Ovary (tissue), 9 donors: ENCODE measurements around the gene KBTBD2. TPM values are rescaled to one million over a fixed set of nuclear protein-coding genes. Genes with fewer than 3 reads are reported as not detected.
"Not testable (repeated sequence)": the region's sequence is repeated elsewhere in the genome, so short reads cannot be mapped to it uniquely, and the experiment has no call there.

Experiments
- DNase-seq, 5 donors: peaks; one replicate each; pipeline ENCODE4 v3.0.0-alpha.2; 2019 to 2020
- H3K27ac ChIP-seq, 2 donors: fragments of 200-600 bp; one replicate each; pipeline versions ENCODE4 v1.5.1 to v1.8.0; 2019 to 2022
- H3K27me3 ChIP-seq: fragments of 200-600 bp; one replicate; pipeline ENCODE4 v1.8.0; 2022
- H3K36me3 ChIP-seq: fragments of 200-600 bp; sonication (generic); one replicate; pipeline ENCODE4 v1.5.1; 2019
- H3K4me1 ChIP-seq: one replicate; pipeline ENCODE4 v1.8.1; 2013; ENCODE audit warnings: mild to moderate bottlenecking, moderate library complexity; ENCODE audit not compliant: insufficient read depth
- H3K4me3 ChIP-seq: fragments of 200-600 bp; sonication (generic); one replicate; pipeline ENCODE4 v1.5.1; 2017
- H3K9me3 ChIP-seq, 2 donors: fragments of 200-600 bp in 1 of 2; sonication (generic) in 1 of 2; one replicate each; pipeline versions ENCODE4 v1.5.1 to v1.8.1; 2013 to 2019; ENCODE audit warnings: mild to moderate bottlenecking in 1 of 2, moderate library complexity in 1 of 2
- CTCF ChIP-seq, 3 donors: fragments of 450-650 bp in 2 of 3; fragments of 200-600 bp in 1 of 3; IDR thresholded peaks; one replicate each; pipeline versions ENCODE4 v1.5.1 to v1.8.0; 2016 to 2022; ENCODE audit warnings: antibody characterized with exemption in 3 of 3, mild to moderate bottlenecking in 1 of 3
- EP300 ChIP-seq: sonication (generic); formaldehyde crosslinking; IDR thresholded peaks from one replicate; pipeline ENCODE4 v1.6.1; 2017; ENCODE audit warnings: antibody characterized with exemption
- POLR2A ChIP-seq: fragments of 450-650 bp; IDR thresholded peaks from one replicate; pipeline ENCODE4 v1.6.1; 2017; ENCODE audit warnings: antibody characterized with exemption, mild to moderate bottlenecking, moderate library complexity
- WGBS, 3 donors: extraction: QIAGEN DNeasy Blood & Tissue Kit in 1 of 3; methylation state at CpG; one replicate each; pipeline versions ENCODE4 v1.1.5 to v1.1.7; 2013 to 2017; 5-methylcytosine and 5-hydroxymethylcytosine counted together
- intact Hi-C, 4 donors: fragments of 100-400 bp; cut with DNase I; formaldehyde crosslinking; loops; one replicate each; pipeline versions ENCODE4 v1.11.0 to v1.15.1; 2022 to 2023
- polyA plus RNA-seq, 2 donors: library from polyadenylated mRNA; stranded (reverse); fragments of 200-250 nt in 1 of 2; fragments of 350-450 nt in 1 of 2; fragmentation: Illumina TruSeq in 1 of 2; extraction: RNeasy Lipid Tissue Mini Kit (QIAGEN cat#74804) in 1 of 2; gene quantifications; one replicate each; pipeline ENCODE4 v1.2.3, GENCODE V29; 2013 to 2014
- total RNA-seq, 7 donors: library from RNA; depleted of rRNA in 2 of 7; stranded (reverse); fragments of >200 nt in 2 of 7; fragmentation: NEBNext Ultra II Directional in 3 of 7; extraction: Animal tissue kit (Norgen Biotek cat#: 25700) in 3 of 7; gene quantifications; one replicate each; pipeline versions ENCODE4 v1.1.0 to v1.2.4, GENCODE V29; 2016 to 2023
- donor health status: DM: no; HTN: no; CAD: no; lungs with moderate emphysema.
- donor health status: DM: no; HTN: no; CAD: no.
- donor health status: Bipolar disorder and iron deficiency.
- donor health status: DM: yes; HTN: yes; CAD: no.
- donor health status: DM: no; HTN: no; CAD: no.
- donor health status: DM: yes; HTN: yes; CAD: no.

The KBTBD2 gene
- total and polyA plus RNA-seq, 9 donors = 18.5 to 30.8 (median 23.6) TPM

- WGBS, 3 donors = 65 to 84% (median 80%) methylated on average over 1 of the region's 1 CpG
- no peaks in the 10 kb centered on the region for H3K27me3 ChIP-seq
- no peak for DNase-seq
- H3K27ac ChIP-seq = no peak overlapping the region
- H3K4me1 ChIP-seq = no peaks in the 10 kb centered on the region
- TF ChIP-seq POLR2A (no peak), EP300 (no peak), CTCF (IDR thresholded peaks at IDR 0.05) (no peak)
- no peaks in the 10 kb centered on the region for H3K36me3 ChIP-seq
- no peaks in the 10 kb centered on the region for H3K9me3 ChIP-seq
- intact Hi-C loops = no loop called here
- no peak overlapping the region for H3K4me3 ChIP-seq
Observed at GRCh38 chr7:32910195-32910594, 18.6 kb upstream of the KBTBD2 start.

GRCh38 chr7:32905175-32905662 lies 13.7 kb upstream of the KBTBD2 start:
- TF ChIP-seq EP300 (no peak), POLR2A (no peak), CTCF (IDR thresholded peaks at IDR 0.05) (no peak)
- WGBS, 3 donors = 10 to 15% (median 13%) methylated on average over 12 of the region's 12 CpGs
- intact Hi-C loops = no loop called here
- peak in 4 of 5 donors; percentile 13 to 46 (median 30) for DNase-seq
- no peaks in the 10 kb centered on the region for H3K27me3 ChIP-seq
- H3K27ac ChIP-seq = no peak overlapping the region
- no peaks in the 10 kb centered on the region for H3K9me3 ChIP-seq
- peak overlapping the region; percentile 0 for H3K4me3 ChIP-seq
- H3K36me3 ChIP-seq = no peaks in the 10 kb centered on the region
- H3K4me1 ChIP-seq = no peaks in the 10 kb centered on the region

- H3K27ac ChIP-seq = no peak overlapping the region
- TF ChIP-seq POLR2A (no peak), CTCF (IDR thresholded peaks at IDR 0.05) (no peak)
- no peaks in the 10 kb centered on the region for H3K9me3 ChIP-seq
- no peak overlapping the region for H3K4me3 ChIP-seq
- WGBS, 3 donors = 85 to 92% (median 87%) methylated on average over 7 of the region's 7 CpGs
- DNase-seq = no peak
- intact Hi-C loops = no loop called here
- H3K4me1 ChIP-seq = no peaks in the 10 kb centered on the region
- H3K27me3 ChIP-seq = no peaks in the 10 kb centered on the region
- no peaks in the 10 kb centered on the region for H3K36me3 ChIP-seq
Observed at GRCh38 chr7:32901629-32902028, 10.1 kb upstream of the KBTBD2 start.

GRCh38 chr7:32900433-32900995 lies 9.0 kb upstream of the KBTBD2 start:
- no peaks in the 10 kb centered on the region for H3K4me1 ChIP-seq
- WGBS, 3 donors = 95 to 97% (median 96%) methylated on average over 4 of the region's 4 CpGs
- no peak overlapping the region for H3K4me3 ChIP-seq
- no peaks in the 10 kb centered on the region for H3K36me3 ChIP-seq
- intact Hi-C loops = no loop called here
- H3K9me3 ChIP-seq = no peaks in the 10 kb centered on the region
- H3K27ac ChIP-seq = no peak overlapping the region
- TF ChIP-seq POLR2A = no peak
- TF ChIP-seq EP300 = no peak
- no peak for TF ChIP-seq CTCF (IDR thresholded peaks at IDR 0.05)
- no peaks in the 10 kb centered on the region for H3K27me3 ChIP-seq
- no peak for DNase-seq

GRCh38 chr7:32897376-32897775 lies 5.8 kb upstream of the KBTBD2 start:
- H3K4me1 ChIP-seq, H3K36me3 ChIP-seq, intact Hi-C loops, H3K27ac ChIP-seq, H3K9me3 ChIP-seq, H3K27me3 ChIP-seq, H3K4me3 ChIP-seq, DNase-seq: not testable (repeated sequence)
- WGBS, 3 donors = 79 to 88% (median 80%) methylated on average over 6 of the region's 6 CpGs
